SK-N-SH treated with all-trans-retinoic acid at 6 μM for 48 hours (cell line): Measurements from ENCODE around the gene MPP3.

ENCODE experiments used
- ATAC-seq: fragments of 200-7000 bp; cut with Tn5 transposase; 3 replicates; pipeline ENCODE4 v1.9.1; 2020; ENCODE audit warnings: mild to moderate bottlenecking, moderate library complexity
- ARNTL ChIP-seq: fragments of 450-650 bp; formaldehyde crosslinking; IDR thresholded peaks from 2 replicates; pipeline ENCODE4 v1.5.0; 2020; ENCODE audit warnings: low read depth, mild to moderate bottlenecking, moderate library complexity, borderline replicate concordance
- BACH2 ChIP-seq: fragments of 250-450 bp; sonication (Bioruptor Pico); IDR thresholded peaks from 2 replicates; pipeline ENCODE4 v1.9.0; 2021; ENCODE audit warnings: mild to moderate bottlenecking, borderline replicate concordance
- CREB5 ChIP-seq: fragments of 250-450 bp; sonication (Bioruptor Pico); IDR thresholded peaks from 2 replicates; pipeline ENCODE4 v1.5.1; 2020; ENCODE audit warnings: low read depth, mild to moderate bottlenecking, moderate library complexity
- CSDC2 ChIP-seq: fragments of 250-450 bp; sonication (Bioruptor Pico); IDR thresholded peaks from 2 replicates; pipeline ENCODE4 v1.5.0; 2020; ENCODE audit warnings: mild to moderate bottlenecking, moderate library complexity
- CSRNP3 ChIP-seq: fragments of 250-450 bp; sonication (Bioruptor Pico); IDR thresholded peaks from 2 replicates; pipeline ENCODE4 v1.5.1; 2021; ENCODE audit warnings: mild to moderate bottlenecking, moderate library complexity
- ESRRG ChIP-seq: fragments of 250-450 bp; sonication (Bioruptor Pico); IDR thresholded peaks from 2 replicates; pipeline ENCODE4 v1.6.1; 2021; ENCODE audit warnings: mild to moderate bottlenecking
- GLIS3 ChIP-seq: fragments of 250-450 bp; sonication (Bioruptor Pico); IDR thresholded peaks from 2 replicates; pipeline ENCODE4 v1.5.0; 2020; ENCODE audit warnings: mild to moderate bottlenecking, moderate library complexity
- ISL1 ChIP-seq: fragments of 250-450 bp; sonication (Bioruptor Pico); IDR thresholded peaks from 2 replicates; pipeline ENCODE4 v2.1.2; 2022; ENCODE audit warnings: mild to moderate bottlenecking, moderate library complexity
- OSR1 ChIP-seq: fragments of 250-450 bp; sonication (Bioruptor Pico); IDR thresholded peaks from 2 replicates; pipeline ENCODE4 v1.8.0; 2022; ENCODE audit warnings: moderate library complexity, mild to moderate bottlenecking, inconsistent platforms
- POU6F1 ChIP-seq: fragments of 250-450 bp; sonication (Bioruptor Pico); IDR thresholded peaks from 2 replicates; pipeline ENCODE4 v1.8.0; 2021; ENCODE audit warnings: low read depth, mild to moderate bottlenecking, moderate library complexity, borderline replicate concordance
- PPARA ChIP-seq: fragments of 250-450 bp; sonication (Bioruptor Pico); IDR thresholded peaks from 2 replicates; pipeline ENCODE4 v1.5.0; 2020; ENCODE audit warnings: mild to moderate bottlenecking, borderline replicate concordance
- SNAI2 ChIP-seq: fragments of 250-450 bp; sonication (Bioruptor Pico); IDR thresholded peaks from 2 replicates; pipeline ENCODE4 v1.5.0; 2020; ENCODE audit warnings: mild to moderate bottlenecking, moderate library complexity
- TCF4 ChIP-seq: fragments of 250-450 bp; sonication (Bioruptor Pico); IDR thresholded peaks from 2 replicates; pipeline ENCODE4 v1.8.0; 2021; ENCODE audit warnings: mild to moderate bottlenecking, moderate library complexity, borderline replicate concordance
- TOX ChIP-seq: fragments of 250-450 bp; sonication (Bioruptor Pico); IDR thresholded peaks from 2 replicates; pipeline ENCODE4 v1.8.0; 2021; ENCODE audit warnings: mild to moderate bottlenecking, moderate library complexity, borderline replicate concordance
- TSHZ2 ChIP-seq: fragments of 250-450 bp; sonication (Bioruptor Pico); IDR thresholded peaks from 2 replicates; pipeline ENCODE4 v1.5.0; 2020; ENCODE audit warnings: mild to moderate bottlenecking, moderate library complexity
- ZC3H10 ChIP-seq: fragments of 250-450 bp; sonication (Bioruptor Pico); IDR thresholded peaks from 2 replicates; pipeline ENCODE4 v1.5.1; 2021; ENCODE audit warnings: mild to moderate bottlenecking, moderate library complexity
- ZFP3 ChIP-seq: fragments of 250-450 bp; sonication (Bioruptor Pico); IDR thresholded peaks from 2 replicates; pipeline ENCODE4 v1.5.0; 2020; ENCODE audit warnings: mild to moderate bottlenecking, moderate library complexity
- ZFP30 ChIP-seq: fragments of 450-650 bp; formaldehyde crosslinking; IDR thresholded peaks from 2 replicates; pipeline ENCODE4 v1.5.0; 2022; ENCODE audit warnings: mild to moderate bottlenecking, moderate library complexity
- ZNF565 ChIP-seq: fragments of 450-650 bp; formaldehyde crosslinking; conservative IDR thresholded peaks from 2 replicates; pipeline ENCODE4 v1.5.0; 2020; ENCODE audit warnings: low read depth, mild to moderate bottlenecking, moderate library complexity
- ZNF70 ChIP-seq: fragments of 450-650 bp; formaldehyde crosslinking; IDR thresholded peaks from 2 replicates; pipeline ENCODE4 v1.5.0; 2020; ENCODE audit warnings: mild to moderate bottlenecking, moderate library complexity
- ZNF8 ChIP-seq: fragments of 450-650 bp; formaldehyde crosslinking; IDR thresholded peaks from 2 replicates; pipeline ENCODE4 v1.5.0; 2020; ENCODE audit warnings: mild to moderate bottlenecking, moderate library complexity
- TF ChIP-seq, protein P1 (sequence below): fragments of 250-450 bp; sonication (Bioruptor Pico); IDR thresholded peaks from 2 replicates; pipeline ENCODE4 v1.8.0; 2020; ENCODE audit warnings: mild to moderate bottlenecking, moderate library complexity, borderline replicate concordance

The MPP3 gene

DNA sequence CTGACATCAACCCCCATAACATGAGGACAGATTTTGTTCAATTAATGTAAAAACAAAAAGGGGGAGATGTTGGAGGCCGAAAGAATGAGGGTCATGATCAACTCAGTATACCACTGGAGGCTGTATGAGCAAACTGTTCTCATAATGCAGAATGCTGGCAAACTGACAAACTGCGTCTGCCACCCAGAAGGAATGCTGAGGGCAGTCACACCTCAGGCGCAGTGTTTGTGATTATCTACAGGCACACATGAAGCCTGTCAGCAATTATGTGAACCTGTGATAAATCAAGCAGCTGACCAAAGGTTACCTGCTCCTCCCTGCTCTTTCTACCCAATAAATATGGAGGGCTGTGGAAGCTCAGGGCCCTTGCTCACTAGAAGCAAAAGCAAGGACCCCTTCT lies 41.3 kb upstream of the MPP3 start (continued):
- TF ChIP-seq, protein P1, sequence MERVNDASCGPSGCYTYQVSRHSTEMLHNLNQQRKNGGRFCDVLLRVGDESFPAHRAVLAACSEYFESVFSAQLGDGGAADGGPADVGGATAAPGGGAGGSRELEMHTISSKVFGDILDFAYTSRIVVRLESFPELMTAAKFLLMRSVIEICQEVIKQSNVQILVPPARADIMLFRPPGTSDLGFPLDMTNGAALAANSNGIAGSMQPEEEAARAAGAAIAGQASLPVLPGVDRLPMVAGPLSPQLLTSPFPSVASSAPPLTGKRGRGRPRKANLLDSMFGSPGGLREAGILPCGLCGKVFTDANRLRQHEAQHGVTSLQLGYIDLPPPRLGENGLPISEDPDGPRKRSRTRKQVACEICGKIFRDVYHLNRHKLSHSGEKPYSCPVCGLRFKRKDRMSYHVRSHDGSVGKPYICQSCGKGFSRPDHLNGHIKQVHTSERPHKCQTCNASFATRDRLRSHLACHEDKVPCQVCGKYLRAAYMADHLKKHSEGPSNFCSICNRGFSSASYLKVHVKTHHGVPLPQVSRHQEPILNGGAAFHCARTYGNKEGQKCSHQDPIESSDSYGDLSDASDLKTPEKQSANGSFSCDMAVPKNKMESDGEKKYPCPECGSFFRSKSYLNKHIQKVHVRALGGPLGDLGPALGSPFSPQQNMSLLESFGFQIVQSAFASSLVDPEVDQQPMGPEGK (CRISPR knock-in tag), result no peak
- no peak for TF ChIP-seq CSDC2 (CRISPR knock-in tag)
- no peak for TF ChIP-seq ZFP3 (CRISPR knock-in tag)
- no peak for TF ChIP-seq GLIS3

GRCh38 chr17:43873815-43874214 lies 40.9 kb upstream of the MPP3 start:
- TF ChIP-seq ZC3H10 (no peak), TOX (CRISPR knock-in tag) (no peak), ZNF70 (CRISPR knock-in tag) (no peak), CSDC2 (CRISPR knock-in tag) (no peak), BACH2 (CRISPR knock-in tag) (no peak), GLIS3 (no peak), CREB5 (no peak), ZFP3 (CRISPR knock-in tag) (no peak), ARNTL (CRISPR knock-in tag) (no peak), POU6F1 (CRISPR knock-in tag) (no peak), ISL1 (CRISPR knock-in tag) (no peak), OSR1 (no peak), TSHZ2 (CRISPR knock-in tag) (no peak), ZNF565 (CRISPR knock-in tag) (no peak), PPARA (CRISPR knock-in tag) (no peak), CSRNP3 (CRISPR knock-in tag) (no peak), ZFP30 (CRISPR knock-in tag) (no peak), ZNF8 (CRISPR knock-in tag) (no peak)
- TF ChIP-seq, protein P1 (CRISPR knock-in tag), result no peak
- ATAC-seq, result no peak

DNA sequence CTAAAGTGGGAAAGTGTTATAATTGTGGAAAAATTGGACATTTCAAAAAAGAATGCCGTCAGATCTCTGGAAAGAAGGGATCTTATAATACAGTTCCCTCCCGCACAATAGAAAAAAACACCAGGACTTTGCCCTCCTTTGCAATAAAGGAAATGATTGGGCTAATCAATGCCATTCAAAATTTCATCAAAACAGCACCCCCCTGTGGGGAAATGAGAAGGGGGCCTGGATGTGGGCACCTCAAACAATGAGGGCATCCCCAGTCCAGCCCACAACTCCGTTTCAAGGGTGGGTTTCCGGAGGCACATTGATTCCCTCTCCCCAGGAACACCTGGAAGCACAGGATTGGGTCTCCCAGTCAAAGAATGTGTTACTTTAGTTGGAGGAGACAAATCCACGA lies 40.1 kb upstream of the MPP3 start:
- ATAC-seq, result no peak
- no peak for TF ChIP-seq ZNF565 (CRISPR knock-in tag)
- no peak for TF ChIP-seq ZNF8 (CRISPR knock-in tag)
- no peak for TF ChIP-seq POU6F1 (CRISPR knock-in tag)
- TF ChIP-seq ZFP3 (CRISPR knock-in tag), result no peak
- TF ChIP-seq SNAI2 (CRISPR knock-in tag), result no peak
- TF ChIP-seq CSRNP3 (CRISPR knock-in tag), result no peak
- TF ChIP-seq TOX (CRISPR knock-in tag), result no peak
- TF ChIP-seq OSR1, result no peak
- no peak for TF ChIP-seq ESRRG
- TF ChIP-seq ZC3H10, result no peak
- no peak for TF ChIP-seq TCF4 (CRISPR knock-in tag)
